Measurements from ENCODE around the gene LAMC2.

Gene LAMC2

DNA sequence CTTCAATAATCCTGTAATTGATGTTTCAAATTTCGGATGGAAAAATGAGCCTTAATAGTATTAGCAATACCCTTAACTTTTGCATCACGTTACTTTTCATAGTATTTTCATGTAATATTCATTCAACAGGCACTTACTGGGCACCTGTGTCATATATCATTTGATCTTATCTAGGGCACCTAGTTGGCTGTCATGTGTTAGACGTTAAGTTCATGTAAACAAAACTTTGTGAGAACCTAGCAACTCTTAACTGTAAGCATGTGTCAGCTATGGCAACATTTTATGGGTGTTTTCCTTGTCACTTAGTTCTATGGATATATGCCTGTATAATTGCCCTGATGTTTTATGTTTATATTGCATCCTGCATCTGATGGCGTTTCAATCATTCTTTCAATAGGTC lies 777 bp downstream of the LAMC2 start:
- Histone ChIP-seq H3K9me3 (ENCODE audit: severe bottlenecking) (no peaks in the 10 kb centered on the region), H3K4me3 (ENCODE audit: severe bottlenecking) (peak overlapping the region; percentile 49), H3K36me3 (ENCODE audit: low read depth) (peaks cover 45% of the 10 kb centered on the region), H3K27ac (ENCODE audit: poor library complexity, severe bottlenecking) (peak overlapping the region; percentile 96), H3K4me1 (ENCODE audit: insufficient read depth, poor library complexity, severe bottlenecking) (peaks cover 50% of the 10 kb centered on the region), H3K27me3 (ENCODE audit: insufficient read depth, poor library complexity, severe bottlenecking) (no peaks in the 10 kb centered on the region)
- no peak for ATAC-seq (ENCODE audit: low read depth)
- no peak for DNase-seq (ENCODE audit: low spot score)
- TF ChIP-seq, protein P1, sequence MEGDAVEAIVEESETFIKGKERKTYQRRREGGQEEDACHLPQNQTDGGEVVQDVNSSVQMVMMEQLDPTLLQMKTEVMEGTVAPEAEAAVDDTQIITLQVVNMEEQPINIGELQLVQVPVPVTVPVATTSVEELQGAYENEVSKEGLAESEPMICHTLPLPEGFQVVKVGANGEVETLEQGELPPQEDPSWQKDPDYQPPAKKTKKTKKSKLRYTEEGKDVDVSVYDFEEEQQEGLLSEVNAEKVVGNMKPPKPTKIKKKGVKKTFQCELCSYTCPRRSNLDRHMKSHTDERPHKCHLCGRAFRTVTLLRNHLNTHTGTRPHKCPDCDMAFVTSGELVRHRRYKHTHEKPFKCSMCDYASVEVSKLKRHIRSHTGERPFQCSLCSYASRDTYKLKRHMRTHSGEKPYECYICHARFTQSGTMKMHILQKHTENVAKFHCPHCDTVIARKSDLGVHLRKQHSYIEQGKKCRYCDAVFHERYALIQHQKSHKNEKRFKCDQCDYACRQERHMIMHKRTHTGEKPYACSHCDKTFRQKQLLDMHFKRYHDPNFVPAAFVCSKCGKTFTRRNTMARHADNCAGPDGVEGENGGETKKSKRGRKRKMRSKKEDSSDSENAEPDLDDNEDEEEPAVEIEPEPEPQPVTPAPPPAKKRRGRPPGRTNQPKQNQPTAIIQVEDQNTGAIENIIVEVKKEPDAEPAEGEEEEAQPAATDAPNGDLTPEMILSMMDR (IDR thresholded peaks at IDR 0.05; ENCODE audit: poor library complexity, severe bottlenecking): no peak

DNA sequence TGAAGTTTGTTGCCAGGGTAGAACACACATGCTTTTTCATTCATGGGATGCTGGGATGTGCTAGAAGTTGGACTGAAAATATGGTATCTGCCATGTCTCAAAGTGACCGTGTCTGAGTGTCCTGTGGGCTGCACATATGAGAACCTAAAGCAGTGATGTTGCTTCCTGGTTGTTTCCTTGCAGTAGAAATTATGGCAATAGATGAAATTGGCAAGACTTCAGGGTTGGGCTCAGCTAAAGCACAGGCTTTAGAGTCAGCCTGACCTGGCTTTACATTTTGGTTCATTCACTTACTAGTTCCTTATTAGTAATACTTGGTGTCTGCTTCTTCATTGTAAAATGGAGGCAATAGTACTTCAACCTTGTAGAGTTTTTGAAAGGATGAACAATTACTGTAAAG lies 2.2 kb downstream of the LAMC2 start:
- Histone ChIP-seq H3K4me1 (ENCODE audit: insufficient read depth, poor library complexity, severe bottlenecking) (peaks cover 63% of the 10 kb centered on the region), H3K4me3 (ENCODE audit: severe bottlenecking) (peak overlapping the region; percentile 49), H3K36me3 (ENCODE audit: low read depth) (peaks cover 58% of the 10 kb centered on the region), H3K27ac (ENCODE audit: poor library complexity, severe bottlenecking) (peak overlapping the region; percentile 96), H3K27me3 (ENCODE audit: insufficient read depth, poor library complexity, severe bottlenecking) (no peaks in the 10 kb centered on the region), H3K9me3 (ENCODE audit: severe bottlenecking) (no peaks in the 10 kb centered on the region)
- no peak for ATAC-seq (ENCODE audit: low read depth)
- DNase-seq (ENCODE audit: low spot score): no peak
- TF ChIP-seq, protein P1 (IDR thresholded peaks at IDR 0.05; ENCODE audit: poor library complexity, severe bottlenecking): no peak

DNA sequence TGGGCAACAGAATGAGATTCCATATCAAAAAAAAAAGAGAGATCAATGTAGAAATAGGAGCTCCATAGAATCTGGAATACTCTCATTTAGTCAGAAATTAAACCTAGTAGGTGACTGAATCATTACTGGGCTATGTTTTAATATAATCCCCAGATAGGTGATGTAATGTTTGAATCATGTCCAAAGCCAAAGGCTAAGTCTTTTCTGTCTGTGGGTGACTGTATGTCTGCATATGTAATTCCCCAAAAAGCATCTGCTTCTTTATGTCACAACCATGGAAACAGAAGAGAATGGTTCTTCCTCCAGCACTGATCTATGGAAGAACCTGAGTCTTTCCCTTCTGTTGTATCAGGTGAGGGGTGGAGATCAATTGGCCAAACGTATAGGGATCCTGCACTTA lies 5.8 kb downstream of the LAMC2 start:
- H3K36me3 ChIP-seq (ENCODE audit: low read depth): peaks cover 88% of the 10 kb centered on the region
- no peaks in the 10 kb centered on the region for H3K27me3 ChIP-seq (ENCODE audit: insufficient read depth, poor library complexity, severe bottlenecking)
- ATAC-seq (ENCODE audit: low read depth) (peak; percentile 53), DNase-seq (ENCODE audit: low spot score) (no peak)
- TF ChIP-seq, protein P1 (IDR thresholded peaks at IDR 0.05; ENCODE audit: poor library complexity, severe bottlenecking): no peak
- peaks cover 85% of the 10 kb centered on the region for H3K4me1 ChIP-seq (ENCODE audit: insufficient read depth, poor library complexity, severe bottlenecking)
- no peaks in the 10 kb centered on the region for H3K9me3 ChIP-seq (ENCODE audit: severe bottlenecking)
- H3K27ac ChIP-seq (ENCODE audit: poor library complexity, severe bottlenecking): peak overlapping the region; percentile 96
- H3K4me3 ChIP-seq (ENCODE audit: severe bottlenecking): no peak overlapping the region

DNA sequence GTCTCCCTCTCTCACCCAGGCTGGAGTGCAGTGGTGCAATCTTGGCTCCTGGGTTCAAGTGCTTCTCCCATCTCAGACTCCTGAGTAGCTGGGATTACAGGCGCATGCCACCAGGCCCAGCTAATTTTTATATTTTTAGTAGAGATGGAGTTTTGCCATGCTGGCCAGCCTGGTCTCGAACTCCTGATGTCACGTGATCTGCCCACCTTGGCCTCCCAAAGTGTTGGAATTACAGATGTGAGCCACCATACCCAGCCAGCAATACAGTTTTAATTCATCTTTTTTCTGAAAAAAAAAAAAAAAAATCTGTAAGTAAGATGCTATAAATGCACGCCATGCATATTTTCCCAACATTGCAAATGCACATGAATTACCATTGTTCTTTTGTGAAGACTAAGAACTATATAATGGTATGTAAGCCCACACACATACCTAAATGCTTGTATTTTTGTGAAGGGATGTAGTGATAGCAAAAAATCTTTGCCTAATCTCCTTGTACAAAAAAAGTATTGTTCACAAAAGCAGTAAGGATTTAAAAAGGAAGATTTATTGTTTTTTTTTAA lies 8.0 kb downstream of the LAMC2 start:
- Histone ChIP-seq H3K36me3 (ENCODE audit: low read depth) (peaks cover 82% of the 10 kb centered on the region), H3K4me3 (ENCODE audit: severe bottlenecking) (no peak overlapping the region), H3K27ac (ENCODE audit: poor library complexity, severe bottlenecking) (peak overlapping the region; percentile 96), H3K27me3 (ENCODE audit: insufficient read depth, poor library complexity, severe bottlenecking) (no peaks in the 10 kb centered on the region), H3K4me1 (ENCODE audit: insufficient read depth, poor library complexity, severe bottlenecking) (peaks cover 80% of the 10 kb centered on the region), H3K9me3 (ENCODE audit: severe bottlenecking) (no peaks in the 10 kb centered on the region)
- no peak for ATAC-seq (ENCODE audit: low read depth)
- TF ChIP-seq, protein P1 (IDR thresholded peaks at IDR 0.05; ENCODE audit: poor library complexity, severe bottlenecking): no peak
- no peak for DNase-seq (ENCODE audit: low spot score)

DNA sequence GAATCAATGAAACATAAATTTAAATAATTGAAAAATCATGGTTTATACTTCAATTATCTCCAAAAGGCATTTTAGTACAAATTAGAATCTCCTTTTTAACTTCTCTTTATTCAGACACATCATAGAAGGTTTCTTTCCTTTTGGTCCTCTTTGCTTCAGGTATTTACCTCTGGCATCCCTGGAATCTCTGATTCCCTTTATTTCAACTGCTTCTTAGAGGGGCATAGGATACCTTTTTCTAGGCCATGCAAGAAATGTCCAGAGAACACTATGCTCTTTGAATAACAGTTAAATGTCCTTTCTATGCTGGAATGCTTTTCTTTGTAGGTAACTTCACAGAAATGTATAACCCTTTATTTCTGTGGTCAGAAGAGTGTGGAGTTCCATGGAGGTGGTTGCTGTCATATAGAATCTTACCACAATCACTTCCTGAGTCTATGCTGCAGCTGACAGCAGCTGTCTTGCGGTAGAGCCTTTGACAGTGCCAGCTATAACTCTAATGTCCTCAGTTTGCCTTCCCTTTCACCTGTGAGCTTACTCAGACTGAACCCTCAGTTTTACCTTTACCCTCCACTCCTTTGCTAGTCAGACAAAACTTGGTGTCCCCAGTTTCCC lies 8.6 kb downstream of the LAMC2 start:
- Histone ChIP-seq H3K27ac (ENCODE audit: poor library complexity, severe bottlenecking) (peak overlapping the region; percentile 96), H3K27me3 (ENCODE audit: insufficient read depth, poor library complexity, severe bottlenecking) (no peaks in the 10 kb centered on the region), H3K36me3 (ENCODE audit: low read depth) (peaks cover 82% of the 10 kb centered on the region), H3K4me1 (ENCODE audit: insufficient read depth, poor library complexity, severe bottlenecking) (peaks cover 80% of the 10 kb centered on the region), H3K4me3 (ENCODE audit: severe bottlenecking) (no peak overlapping the region), H3K9me3 (ENCODE audit: severe bottlenecking) (no peaks in the 10 kb centered on the region)
- ATAC-seq (ENCODE audit: low read depth): peak; percentile 0; the same call in 2 of the 3 replicates
- no peak for DNase-seq (ENCODE audit: low spot score)
- TF ChIP-seq, protein P1 (IDR thresholded peaks at IDR 0.05; ENCODE audit: poor library complexity, severe bottlenecking): no peak

Data from RWPE2 (cell line).